ENCODE results near the gene KRAS.

The KRAS gene

GRCh38 chr12:25241167-25242020, 9.3 kb downstream of the KRAS start:
- Histone ChIP-seq H3K4me1 (ENCODE audit: control insufficient read depth, low read length) (peaks cover 5% of the 10 kb centered on the region), H3K36me3 (ENCODE audit: control insufficient read depth, low read length) (peaks cover 59% of the 10 kb centered on the region), H3K9me3 (ENCODE audit: control insufficient read depth, insufficient read depth, low read length) (no peaks in the 10 kb centered on the region), H3F3A (ENCODE audit: control insufficient read depth, insufficient read depth) (peaks cover 17% of the 10 kb centered on the region; the same call in 1 of the 2 replicates), H3K79me2 (ENCODE audit: control insufficient read depth, low read length) (peaks cover 49% of the 10 kb centered on the region), H3K4me3 (ENCODE audit: low read length) (no peak overlapping the region), H3K9me2 (replicated peaks; ENCODE audit: control insufficient read depth, low read length) (no peaks in the 10 kb centered on the region), H3K27me3 (ENCODE audit: control insufficient read depth, low read length) (no peaks in the 10 kb centered on the region), H4K20me1 (ENCODE audit: control insufficient read depth, insufficient read depth, low read depth, low read length) (0 out of 2 replicates have a peak, but pooled peaks cover 4% of the 10 kb centered on the region), H3K4me2 (ENCODE audit: low read length) (peak overlapping the region; percentile 14; the same call in 1 of the 2 replicates), H3K27ac (ENCODE audit: low read depth, low read length) (no peak overlapping the region)
- TF ChIP-seq CTCF (IDR thresholded peaks at IDR 0.05; ENCODE audit: low read depth, low read length, poor library complexity, severe bottlenecking) (peak; percentile 74), EZH2phosphoT487 (IDR thresholded peaks at IDR 0.05; ENCODE audit: borderline replicate concordance, low read length) (no peak)

- Histone ChIP-seq H3K4me3 (ENCODE audit: low read length) (no peak overlapping the region), H3K9me2 (replicated peaks; ENCODE audit: control insufficient read depth, low read length) (no peaks in the 10 kb centered on the region), H3K36me3 (ENCODE audit: control insufficient read depth, low read length) (peaks cover 47% of the 10 kb centered on the region), H3K79me2 (ENCODE audit: control insufficient read depth, low read length) (peaks cover 30% of the 10 kb centered on the region), H3K9me3 (ENCODE audit: control insufficient read depth, insufficient read depth, low read length) (no peaks in the 10 kb centered on the region), H3K4me2 (ENCODE audit: low read length) (no peak overlapping the region), H3K27ac (ENCODE audit: low read depth, low read length) (no peak overlapping the region), H3F3A (ENCODE audit: control insufficient read depth, insufficient read depth) (peaks cover 9% of the 10 kb centered on the region; the same call in 1 of the 2 replicates), H3K4me1 (ENCODE audit: control insufficient read depth, low read length) (peaks cover 4% of the 10 kb centered on the region), H4K20me1 (ENCODE audit: control insufficient read depth, insufficient read depth, low read depth, low read length) (peaks cover 4% of the 10 kb centered on the region; the same call in 1 of the 2 replicates), H3K27me3 (ENCODE audit: control insufficient read depth, low read length) (no peaks in the 10 kb centered on the region)
- TF ChIP-seq EZH2phosphoT487 (IDR thresholded peaks at IDR 0.05; ENCODE audit: borderline replicate concordance, low read length), result no peak
- no peak for TF ChIP-seq CTCF (IDR thresholded peaks at IDR 0.05; ENCODE audit: low read depth, low read length, poor library complexity, severe bottlenecking)
Measured at GRCh38 chr12:25236626-25237025, 14.1 kb downstream of the KRAS start.

- Histone ChIP-seq H3F3A (ENCODE audit: control insufficient read depth, insufficient read depth) (peaks cover 5% of the 10 kb centered on the region; the same call in 1 of the 2 replicates), H3K9me3 (ENCODE audit: control insufficient read depth, insufficient read depth, low read length) (no peaks in the 10 kb centered on the region), H3K4me2 (ENCODE audit: low read length) (no peak overlapping the region), H3K36me3 (ENCODE audit: control insufficient read depth, low read length) (peaks cover 45% of the 10 kb centered on the region), H3K79me2 (ENCODE audit: control insufficient read depth, low read length) (peaks cover 30% of the 10 kb centered on the region), H3K27ac (ENCODE audit: low read depth, low read length) (no peak overlapping the region), H3K9me2 (replicated peaks; ENCODE audit: control insufficient read depth, low read length) (no peaks in the 10 kb centered on the region), H3K4me3 (ENCODE audit: low read length) (no peak overlapping the region), H3K4me1 (ENCODE audit: control insufficient read depth, low read length) (no peaks in the 10 kb centered on the region; the same call in 1 of the 2 replicates), H4K20me1 (ENCODE audit: control insufficient read depth, insufficient read depth, low read depth, low read length) (peaks cover 4% of the 10 kb centered on the region; the same call in 1 of the 2 replicates), H3K27me3 (ENCODE audit: control insufficient read depth, low read length) (no peaks in the 10 kb centered on the region)
- no peak for TF ChIP-seq CTCF (IDR thresholded peaks at IDR 0.05; ENCODE audit: low read depth, low read length, poor library complexity, severe bottlenecking)
- no peak for TF ChIP-seq EZH2phosphoT487 (IDR thresholded peaks at IDR 0.05; ENCODE audit: borderline replicate concordance, low read length)
Measured at GRCh38 chr12:25236190-25236589, 14.5 kb downstream of the KRAS start.

All from DOHH2 (cell line).